ENCODE data around the gene ADARB1. TPM values are rescaled to one million over a fixed set of nuclear protein-coding genes. Genes with fewer than 3 reads are reported as not detected.

The ADARB1 gene
- total RNA-seq, 2 experiments from 2014 or later, result 27.5 to 28.6 TPM

DNA sequence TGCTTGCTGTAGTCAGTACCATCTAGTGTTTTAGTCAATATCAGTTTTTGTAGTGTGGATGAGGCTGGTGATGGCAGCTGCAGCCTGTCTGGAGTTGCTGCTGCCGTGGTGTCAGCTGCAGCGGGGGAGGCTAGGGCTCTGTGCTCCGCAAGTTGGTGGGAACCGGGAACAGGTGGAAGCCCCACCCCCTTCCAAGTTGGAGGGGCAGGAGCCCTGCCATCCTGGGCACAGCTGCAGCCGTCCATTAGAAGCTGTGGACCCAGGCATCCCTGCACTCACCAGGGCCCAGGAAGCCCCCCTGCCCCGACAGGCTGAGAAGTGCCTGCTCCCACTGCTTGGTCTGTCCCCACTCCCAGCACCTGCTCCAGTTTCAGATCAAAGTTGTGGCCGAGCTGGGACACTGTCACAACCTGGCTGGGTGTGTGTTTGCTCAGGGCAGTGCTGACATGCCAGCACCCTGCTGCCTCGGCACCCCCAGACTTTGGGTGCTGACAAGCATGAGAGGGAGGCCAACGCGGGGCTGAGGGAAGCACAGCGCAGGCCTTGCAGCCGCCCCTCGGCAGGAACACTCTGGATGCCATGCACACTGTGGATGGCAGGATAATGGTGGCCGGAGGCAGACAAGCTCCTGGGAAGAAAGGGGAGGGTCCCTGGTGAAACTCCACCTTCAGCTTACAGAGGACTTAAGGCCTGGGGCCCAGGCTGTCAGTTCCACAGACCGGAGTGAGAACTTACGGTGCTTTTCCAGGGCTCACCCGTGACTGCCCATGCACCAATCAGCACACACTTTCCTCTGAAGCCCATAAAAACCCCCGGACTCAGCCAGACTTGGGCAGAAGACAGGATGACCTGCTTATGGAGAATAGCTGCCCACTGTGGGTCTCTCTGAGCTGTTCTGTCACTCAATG, 86.9 kb downstream of the ADARB1 start:
- no peak for ATAC-seq (ENCODE audit: poor library complexity)
- Mint-ChIP-seq H3K4me3 (no peak overlapping the region), H3K27me3 (no peaks in the 10 kb centered on the region), H3K4me1 (ENCODE audit: low read depth) (peaks cover 5% of the 10 kb centered on the region), H3K27ac (no peak overlapping the region), H3K36me3 (ENCODE audit: low read depth) (peaks cover 7% of the 10 kb centered on the region), H3K9me3 (no peaks in the 10 kb centered on the region)
- ChIA-PET POLR2A (no interaction called here), CTCF (interaction anchor here (1.4 kb wide), 1 partner anchor 9 kb away, joined by 3 read pairs; no protein-coding TSS in a partner anchor)
- Histone ChIP-seq H3K4me1 (ENCODE audit: insufficient read depth, low read length) (no peaks in the 10 kb centered on the region), H3K27me3 (ENCODE audit: control insufficient read depth in 1 of 2, insufficient read depth in 2 of 2, low read length in 2 of 2) (no peaks in the 10 kb centered on the region), H3K27ac (ENCODE audit: low read depth in 1 of 2, low read length in 2 of 2) (no peak overlapping the region), H3K36me3 (ENCODE audit: insufficient read depth, low read length) (peaks cover 11% of the 10 kb centered on the region), H3K9me3 (ENCODE audit: control insufficient read depth in 1 of 2, insufficient read depth in 1 of 2, low read length in 2 of 2) (no peaks in the 10 kb centered on the region), H3K4me3 (ENCODE audit: low read length) (no peak overlapping the region)
- intact Hi-C loops (cut with DNase I, micrococcal nuclease), result no loop called here
- TF ChIP-seq, protein P1, sequence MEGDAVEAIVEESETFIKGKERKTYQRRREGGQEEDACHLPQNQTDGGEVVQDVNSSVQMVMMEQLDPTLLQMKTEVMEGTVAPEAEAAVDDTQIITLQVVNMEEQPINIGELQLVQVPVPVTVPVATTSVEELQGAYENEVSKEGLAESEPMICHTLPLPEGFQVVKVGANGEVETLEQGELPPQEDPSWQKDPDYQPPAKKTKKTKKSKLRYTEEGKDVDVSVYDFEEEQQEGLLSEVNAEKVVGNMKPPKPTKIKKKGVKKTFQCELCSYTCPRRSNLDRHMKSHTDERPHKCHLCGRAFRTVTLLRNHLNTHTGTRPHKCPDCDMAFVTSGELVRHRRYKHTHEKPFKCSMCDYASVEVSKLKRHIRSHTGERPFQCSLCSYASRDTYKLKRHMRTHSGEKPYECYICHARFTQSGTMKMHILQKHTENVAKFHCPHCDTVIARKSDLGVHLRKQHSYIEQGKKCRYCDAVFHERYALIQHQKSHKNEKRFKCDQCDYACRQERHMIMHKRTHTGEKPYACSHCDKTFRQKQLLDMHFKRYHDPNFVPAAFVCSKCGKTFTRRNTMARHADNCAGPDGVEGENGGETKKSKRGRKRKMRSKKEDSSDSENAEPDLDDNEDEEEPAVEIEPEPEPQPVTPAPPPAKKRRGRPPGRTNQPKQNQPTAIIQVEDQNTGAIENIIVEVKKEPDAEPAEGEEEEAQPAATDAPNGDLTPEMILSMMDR (IDR thresholded peaks at IDR 0.05), result no peak
- DNase-seq, result no peak

- DNase-seq, result no peak
- intact Hi-C loops (cut with DNase I, micrococcal nuclease), result no loop called here
- Histone ChIP-seq H3K4me1 (ENCODE audit: insufficient read depth, low read length) (no peaks in the 10 kb centered on the region), H3K9me3 (ENCODE audit: control insufficient read depth in 1 of 2, insufficient read depth in 1 of 2, low read length in 2 of 2) (no peaks in the 10 kb centered on the region), H3K27ac (ENCODE audit: low read depth in 1 of 2, low read length in 2 of 2) (no peak overlapping the region), H3K36me3 (ENCODE audit: insufficient read depth, low read length) (peaks cover 11% of the 10 kb centered on the region), H3K4me3 (ENCODE audit: low read length) (no peak overlapping the region), H3K27me3 (ENCODE audit: control insufficient read depth in 1 of 2, insufficient read depth in 2 of 2, low read length in 2 of 2) (no peaks in the 10 kb centered on the region)
- Mint-ChIP-seq H3K27ac (no peak overlapping the region), H3K4me3 (no peak overlapping the region), H3K4me1 (ENCODE audit: low read depth) (peaks cover 7% of the 10 kb centered on the region), H3K9me3 (no peaks in the 10 kb centered on the region), H3K36me3 (ENCODE audit: low read depth) (peaks cover 7% of the 10 kb centered on the region), H3K27me3 (no peaks in the 10 kb centered on the region)
- TF ChIP-seq, protein P1 (IDR thresholded peaks at IDR 0.05), result no peak
- no peak for ATAC-seq (ENCODE audit: poor library complexity)
- CTCF ChIA-PET, result interaction anchor here (1.4 kb wide), 1 partner anchor 10 kb away, joined by 3 read pairs; no protein-coding TSS in a partner anchor
- POLR2A ChIA-PET, result no interaction called here
These were observed 87.7 kb downstream of the ADARB1 start for GRCh38 chr21:45162115-45162514.

DNA sequence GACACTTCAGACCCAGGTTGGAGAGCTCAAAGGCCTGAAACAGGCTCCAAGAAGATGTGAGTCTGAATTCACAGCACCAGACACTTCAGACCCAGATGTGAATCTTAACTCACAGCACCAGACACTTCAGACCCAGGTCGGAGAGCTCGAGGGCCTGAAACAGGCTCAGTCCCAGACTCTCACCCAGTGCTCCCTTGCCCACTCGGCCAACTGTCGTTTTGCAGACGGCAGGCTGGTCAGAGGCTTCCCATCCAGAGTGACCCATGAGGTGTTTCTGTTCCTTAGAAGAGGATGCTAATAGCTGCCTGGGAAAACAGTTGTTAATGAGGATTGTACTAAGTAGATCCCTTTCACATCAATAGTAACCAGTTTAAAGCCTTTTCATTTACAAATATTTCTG, 88.4 kb downstream of the ADARB1 start:
- H3K27ac ChIP-seq (ENCODE audit: low read depth in 1 of 2, low read length in 2 of 2), result no peak overlapping the region
- peaks cover 7% of the 10 kb centered on the region for H3K4me1 Mint-ChIP-seq (ENCODE audit: low read depth)
- H3K4me3 ChIP-seq (ENCODE audit: low read length), result no peak overlapping the region
- peaks cover 11% of the 10 kb centered on the region for H3K36me3 ChIP-seq (ENCODE audit: insufficient read depth, low read length)
- H3K27me3 Mint-ChIP-seq, result no peaks in the 10 kb centered on the region
- no peaks in the 10 kb centered on the region for H3K4me1 ChIP-seq (ENCODE audit: insufficient read depth, low read length)
- ATAC-seq (ENCODE audit: poor library complexity) (no peak), DNase-seq (no peak)
- H3K27me3 ChIP-seq (ENCODE audit: control insufficient read depth in 1 of 2, insufficient read depth in 2 of 2, low read length in 2 of 2), result no peaks in the 10 kb centered on the region
- H3K36me3 Mint-ChIP-seq (ENCODE audit: low read depth), result peaks cover 7% of the 10 kb centered on the region
- intact Hi-C loops (cut with DNase I, micrococcal nuclease), result no loop called here
- no peaks in the 10 kb centered on the region for H3K9me3 ChIP-seq (ENCODE audit: control insufficient read depth in 1 of 2, insufficient read depth in 1 of 2, low read length in 2 of 2)
- H3K27ac Mint-ChIP-seq, result no peak overlapping the region
- TF ChIP-seq, protein P1 (IDR thresholded peaks at IDR 0.05), result no peak
- POLR2A ChIA-PET, result no interaction called here
- H3K4me3 Mint-ChIP-seq, result no peak overlapping the region
- CTCF ChIA-PET, result no interaction called here
- H3K9me3 Mint-ChIP-seq, result no peaks in the 10 kb centered on the region

Measured in CD4-positive, alpha-beta T cell (primary cell).